Stimulated activated CD8-positive, alpha-beta memory T cell treated with anti-CD3 and anti-CD28 coated beads, Interleukin-15, amount 100 ng/mL, for 24 hours (primary cell): ENCODE results near the gene KRT6B.
"Not testable (repeated sequence)": the region's sequence is repeated elsewhere in the genome, so short reads cannot be mapped to it uniquely, and the experiment has no call there.

Source experiments
- DNase-seq: peaks from one replicate; pipeline ENCODE4 v3.0.0-alpha.2; 2020; ENCODE audit warnings: low read depth

KRT6B gene

DNA sequence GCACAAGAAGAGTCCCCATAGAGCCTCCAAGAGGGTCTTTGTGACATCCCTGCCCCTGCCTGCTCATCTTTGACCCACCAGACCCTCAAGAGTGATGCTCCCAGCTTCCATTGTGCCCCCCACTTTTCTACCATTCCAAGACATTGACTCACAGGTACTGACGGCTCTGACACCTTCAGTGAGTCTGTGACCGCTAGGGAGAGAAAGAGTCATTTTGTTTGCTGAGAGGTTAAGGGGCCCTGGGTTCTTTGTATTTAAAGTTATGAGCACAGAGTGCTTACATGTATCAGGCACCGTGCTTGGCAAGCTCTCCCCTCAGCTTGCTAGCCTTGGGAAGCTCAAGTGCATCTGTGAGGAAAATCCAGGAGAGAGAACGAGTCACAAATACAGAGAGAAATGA, 38.7 kb downstream of the KRT6B start:
- no peak for DNase-seq

DNA sequence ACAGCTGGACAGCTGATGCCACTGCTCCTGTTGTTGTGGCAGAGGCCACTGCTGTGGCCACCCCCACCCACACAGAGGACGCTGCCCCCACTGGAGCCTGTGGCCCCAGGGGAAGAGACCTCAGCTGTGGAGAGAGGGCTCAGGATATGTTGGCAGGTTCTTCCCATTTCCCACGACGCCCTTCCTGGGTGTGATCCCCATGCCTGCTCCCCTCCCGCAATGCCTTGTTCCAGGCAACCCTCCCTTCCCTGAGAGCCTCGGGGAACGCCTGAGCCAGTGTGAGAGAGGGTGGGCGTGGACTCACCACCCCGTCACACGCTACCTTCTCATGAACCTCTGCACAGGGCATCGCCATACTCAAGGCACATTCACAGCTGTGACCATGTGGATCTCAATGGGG, 40.1 kb downstream of the KRT6B start:
- DNase-seq = no peak

DNA sequence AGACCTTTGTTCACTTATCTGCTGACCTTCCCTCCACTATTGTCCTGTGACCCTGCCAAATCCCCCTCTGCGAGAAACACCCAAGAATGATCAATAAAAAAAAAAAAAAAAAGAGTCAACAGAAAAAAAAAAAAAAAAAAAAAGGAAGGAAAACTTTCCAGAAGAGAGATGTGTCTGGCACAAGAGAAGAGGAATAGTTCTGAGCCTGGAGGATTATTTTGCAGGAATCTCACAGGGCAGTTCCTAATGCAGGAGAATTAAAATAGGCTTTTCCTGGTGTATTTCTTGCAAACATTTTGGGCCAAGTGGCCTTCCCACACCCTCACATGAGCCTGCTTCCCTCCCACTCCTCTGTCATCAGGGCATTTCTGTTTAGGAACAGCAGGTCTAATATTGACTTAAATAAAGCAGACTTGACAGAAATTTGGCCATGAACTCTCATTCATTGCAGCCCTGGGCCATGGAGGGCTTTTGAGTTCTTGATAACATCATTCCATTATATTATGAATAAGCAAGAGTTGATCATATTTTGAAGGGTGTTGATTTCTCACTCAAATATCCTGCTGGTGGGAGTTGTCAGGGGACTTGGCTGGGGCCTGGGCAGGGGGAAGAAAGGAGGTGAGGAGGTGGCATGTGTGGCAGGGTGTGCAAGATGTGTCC, 41.2 kb downstream of the KRT6B start:
- DNase-seq = not testable (repeated sequence)

DNA sequence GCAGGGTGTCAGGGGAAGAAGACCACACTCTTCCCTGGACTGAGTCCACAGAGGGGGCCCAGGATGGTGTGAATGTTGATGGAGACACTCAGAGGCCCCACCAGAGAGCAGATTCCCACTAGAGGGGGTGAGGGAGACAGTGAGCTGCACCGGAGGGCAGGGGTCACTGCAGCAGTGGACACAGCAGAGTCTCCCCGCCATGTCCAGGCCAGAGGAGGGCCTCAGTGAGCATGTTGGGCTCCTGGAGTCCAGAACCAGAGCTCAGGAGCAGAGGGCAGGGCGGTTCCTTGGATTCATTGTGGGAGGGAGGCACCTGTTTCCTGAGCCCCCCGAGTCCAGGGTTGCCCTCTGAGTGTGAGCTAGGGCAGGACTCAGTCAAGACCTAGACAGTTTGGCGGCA, 44.0 kb downstream of the KRT6B start:
- DNase-seq = no peak

DNA sequence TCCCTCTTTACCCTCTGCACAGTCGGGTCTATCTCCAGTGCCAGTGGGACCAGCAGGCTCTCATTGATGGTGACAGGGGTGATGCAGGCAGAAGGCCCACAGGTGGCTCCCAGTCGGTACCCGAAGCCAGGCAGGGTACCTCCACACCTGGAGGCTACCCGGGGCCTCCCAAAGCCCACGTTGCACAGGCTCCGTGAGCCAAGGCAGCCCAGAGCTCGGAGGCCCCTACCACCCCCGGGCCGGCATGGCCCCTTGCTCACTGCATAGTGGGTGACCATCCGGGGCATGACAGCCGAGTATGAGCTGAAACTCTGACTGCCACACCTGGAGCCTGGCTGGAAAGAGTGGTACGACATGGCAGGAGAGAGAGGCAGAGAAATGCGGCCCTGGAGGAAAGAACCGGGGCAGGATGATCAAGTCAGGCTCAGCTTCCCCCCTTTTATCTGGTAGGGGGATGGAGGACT, 46.0 kb downstream of the KRT6B start, which contains the start of gene KRT82:
Gene KRT82, minus strand, starts transcription at position 414 of the 464 bp plus-strand sequence. Its CDS starts 58 bp downstream, at position 356.
- no peak for DNase-seq

DNA sequence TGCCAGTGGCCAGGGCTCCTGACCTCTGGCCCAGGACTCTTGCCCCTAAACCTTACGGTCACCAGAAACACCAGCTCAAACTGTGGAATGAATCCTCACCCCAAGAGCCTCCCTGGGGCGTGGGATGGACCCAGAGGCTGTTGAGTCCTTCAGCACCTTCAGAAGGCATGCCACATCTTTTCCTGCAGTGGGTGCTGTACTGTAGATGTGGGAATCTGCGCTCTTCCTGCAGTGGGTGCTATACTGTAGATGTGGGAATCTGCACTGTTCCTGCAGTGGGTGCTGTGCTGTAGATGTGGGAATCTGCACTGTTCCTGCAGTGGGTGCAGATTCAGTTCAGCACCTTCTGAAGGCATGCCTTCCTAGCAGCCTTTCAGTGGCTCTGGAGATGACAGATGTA, 47.0 kb downstream of the KRT6B start:
- no peak for DNase-seq

DNA sequence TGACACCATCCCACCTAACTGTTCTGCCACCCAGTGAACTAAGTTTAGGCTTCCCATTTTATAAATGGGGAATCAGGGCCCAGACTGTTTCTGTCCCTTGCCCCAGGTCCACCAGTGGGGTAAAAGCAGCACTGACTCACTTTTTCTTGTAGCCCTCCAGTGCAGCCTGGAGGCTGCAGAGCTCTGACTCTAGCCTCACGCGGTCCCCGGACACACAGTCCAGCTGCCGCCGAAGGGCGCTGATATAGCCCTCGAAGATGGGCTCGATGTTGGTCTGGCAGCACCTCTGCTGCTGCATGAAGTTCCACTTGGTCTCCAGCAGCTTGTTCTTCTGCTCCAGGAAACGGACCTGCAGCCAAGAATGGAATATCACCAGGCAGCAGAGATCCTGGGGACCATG, 48.4 kb downstream of the KRT6B start:
- DNase-seq = no peak

DNA sequence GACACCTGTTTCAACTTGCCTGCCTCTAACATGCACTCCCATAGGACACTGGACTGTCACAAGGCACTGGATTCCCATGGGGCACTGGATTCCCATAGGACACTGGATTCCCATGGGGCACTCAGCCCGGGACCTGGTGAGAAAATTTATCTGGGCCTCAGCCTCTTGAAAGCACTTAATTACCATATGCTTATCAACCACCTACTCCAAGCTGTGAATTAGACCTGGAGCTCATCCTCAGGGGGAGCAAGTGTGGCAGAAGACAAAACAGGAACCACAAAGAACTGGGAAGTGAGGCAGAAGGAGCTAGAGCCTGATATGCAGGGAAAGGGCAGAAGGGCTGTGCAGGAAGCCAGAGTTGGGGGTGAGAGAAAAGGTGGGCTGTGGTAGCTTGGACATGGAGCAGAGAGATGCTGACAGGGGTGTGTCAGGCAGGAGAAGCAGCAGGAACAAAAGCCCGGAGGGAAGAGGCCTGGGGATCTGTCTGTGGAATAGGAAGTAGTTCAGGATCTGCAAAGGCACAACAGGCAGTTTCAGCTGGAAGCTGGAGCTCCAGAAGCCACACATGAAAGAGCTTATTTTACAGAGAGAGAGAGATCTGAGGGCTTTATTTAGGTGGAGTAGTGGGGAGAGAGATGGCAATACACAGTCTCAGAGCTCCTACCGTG, 48.9 kb downstream of the KRT6B start:
- DNase-seq = no peak

DNA sequence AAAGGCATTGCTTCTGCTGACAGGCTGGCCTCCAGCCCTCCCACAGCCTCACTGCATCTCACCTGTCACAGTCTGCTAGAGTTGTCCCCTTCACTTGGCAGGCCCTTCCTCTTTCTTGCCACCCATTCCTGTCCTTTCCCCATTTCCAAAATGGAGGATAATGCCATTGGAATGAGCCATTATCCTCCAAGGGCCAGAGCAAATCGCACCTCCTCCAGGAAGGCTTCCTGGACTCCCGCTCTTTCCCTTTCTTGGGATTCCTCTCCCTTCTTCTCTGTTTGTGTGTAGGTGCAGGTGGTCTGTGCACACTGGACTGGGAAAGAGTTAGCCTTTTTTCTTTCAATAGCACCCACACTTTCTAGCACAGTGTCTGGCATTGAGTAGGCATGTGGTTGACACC, 49.6 kb downstream of the KRT6B start:
- DNase-seq = no peak

DNA sequence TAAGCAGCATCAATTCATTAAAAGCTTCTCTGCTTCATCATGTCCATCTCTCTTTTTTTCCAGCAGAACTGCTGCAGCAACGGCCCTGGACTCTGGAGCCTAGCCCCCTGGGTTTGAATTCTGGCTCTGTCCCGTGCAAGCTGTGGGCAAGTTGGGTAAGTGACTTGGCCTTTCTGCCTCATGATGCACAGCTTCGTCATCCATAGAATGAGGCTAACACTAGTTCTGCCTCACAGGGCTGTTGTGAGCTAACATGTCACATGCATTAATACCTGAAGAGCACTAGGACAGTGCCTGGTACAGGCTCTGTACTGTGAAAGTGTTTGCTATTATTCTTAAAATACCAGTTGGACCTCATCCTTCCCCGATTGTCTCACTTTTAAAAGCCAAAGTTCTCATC, 50.0 kb downstream of the KRT6B start:
- no peak for DNase-seq

DNA sequence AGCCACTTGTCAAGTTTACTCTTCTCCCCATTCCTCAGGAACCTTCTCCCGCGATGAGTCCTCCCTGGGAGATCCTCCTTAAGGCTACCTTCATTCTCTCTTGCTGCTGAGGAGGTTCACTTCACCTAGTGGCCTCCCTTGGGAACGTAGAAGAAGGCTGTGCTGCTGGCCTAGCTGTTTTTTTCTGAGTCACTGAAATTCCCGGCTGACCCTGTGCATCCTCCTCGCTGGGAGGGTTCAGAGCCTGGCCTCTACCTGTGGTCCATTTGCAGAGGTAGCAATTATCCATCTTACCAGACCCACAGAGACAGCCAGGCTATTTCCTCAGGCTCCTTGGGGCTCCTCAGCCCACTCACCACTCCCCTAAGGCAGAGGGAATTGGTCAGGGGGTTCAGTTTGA, 50.4 kb downstream of the KRT6B start:
- no peak for DNase-seq

DNA sequence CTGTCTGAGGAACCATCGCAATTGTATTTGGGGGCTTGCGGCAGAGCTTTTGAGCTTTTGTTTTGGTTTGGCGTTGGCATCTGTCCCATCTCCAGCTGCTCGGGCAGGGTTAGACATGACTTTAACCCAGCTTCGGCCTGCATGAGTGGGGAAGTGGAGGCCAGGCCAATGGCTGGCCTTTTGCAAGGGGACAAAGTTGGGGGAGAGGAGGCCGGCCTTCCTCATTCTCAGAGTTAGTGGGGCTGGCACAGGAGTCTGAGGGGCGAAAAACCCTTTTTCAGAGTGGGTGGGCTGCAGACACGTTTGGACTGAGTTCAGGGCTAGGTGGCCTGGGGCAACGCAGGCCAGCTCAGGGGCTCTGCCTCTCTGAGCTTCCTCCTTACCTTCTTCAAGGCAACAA, 51.0 kb downstream of the KRT6B start:
- no peak for DNase-seq

DNA sequence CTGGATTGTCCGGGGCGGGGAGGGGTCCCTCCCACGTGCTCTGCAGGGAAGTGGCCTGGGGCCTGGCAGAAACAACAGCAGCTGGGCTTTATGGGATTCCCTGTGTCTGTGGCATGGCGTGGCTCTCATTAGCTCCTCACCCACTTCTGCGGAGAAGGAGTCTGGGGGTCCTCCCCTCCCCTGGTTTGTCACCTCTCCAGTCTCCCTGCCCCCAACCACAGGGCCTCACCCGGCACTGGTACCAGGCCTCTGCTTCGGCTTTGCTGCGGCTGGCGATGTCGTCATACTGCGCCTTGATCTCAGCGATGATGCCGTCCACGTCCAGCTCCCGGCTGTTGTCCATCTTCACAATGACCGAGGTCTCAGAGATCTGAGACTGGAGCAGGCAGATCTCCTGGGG, 52.2 kb downstream of the KRT6B start:
- no peak for DNase-seq

DNA sequence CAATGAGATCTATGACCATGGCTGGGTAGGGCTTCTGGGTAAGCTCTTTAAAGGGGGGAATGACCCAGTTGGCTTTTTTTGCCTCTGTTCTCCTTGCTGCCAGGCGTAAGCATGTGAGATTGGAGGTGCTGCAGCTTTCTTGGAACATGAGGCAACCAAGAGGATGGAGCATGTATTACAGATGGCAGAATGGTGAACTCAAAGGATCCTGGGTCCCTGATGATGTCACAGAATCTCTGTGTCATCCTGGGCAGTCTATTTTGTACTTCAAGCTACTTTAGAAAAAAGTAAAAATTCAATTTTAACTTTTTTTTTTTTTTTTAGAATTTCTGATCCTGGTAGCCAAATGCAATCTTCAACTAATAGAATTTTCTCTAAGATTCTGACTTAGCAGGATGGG, 53.8 kb downstream of the KRT6B start:
- no peak for DNase-seq

DNA sequence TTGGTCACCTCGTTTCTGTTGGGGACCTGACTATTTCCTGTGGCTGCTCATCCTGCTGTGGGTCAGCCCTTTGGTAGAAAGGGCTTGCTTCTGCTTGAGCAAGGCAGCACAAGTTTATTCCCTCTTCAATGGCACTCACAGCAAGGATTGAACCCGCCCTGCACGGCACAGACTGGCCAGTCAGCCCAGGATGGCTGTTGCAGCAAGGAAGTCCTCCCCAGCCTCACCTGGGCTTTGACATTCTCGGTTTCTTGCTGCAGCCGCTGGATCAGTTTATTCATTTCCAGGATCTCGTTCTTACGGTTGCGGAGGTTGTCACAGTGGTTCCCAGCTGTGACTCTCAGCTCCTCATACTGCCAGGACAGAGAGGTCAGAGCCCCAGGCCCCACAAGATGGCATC, 55.3 kb downstream of the KRT6B start:
- DNase-seq = no peak
